Rectal smooth muscle tissue (tissue), 1 donor: ENCODE measurements around the gene GCLC.
"Not testable (repeated sequence)": the region's sequence is repeated elsewhere in the genome, so short reads cannot be mapped to it uniquely, and the experiment has no call there.

ENCODE experiments used
- H3K27ac ChIP-seq: one replicate; pipeline ENCODE4 v1.7.0; 2013; ENCODE audit warnings: low read depth, low read length, inconsistent platforms
- H3K27me3 ChIP-seq: one replicate; pipeline ENCODE4 v1.7.0; 2013; ENCODE audit warnings: low read length; ENCODE audit not compliant: control insufficient read depth, insufficient read depth
- H3K36me3 ChIP-seq: one replicate; pipeline ENCODE4 v1.7.0; 2013; ENCODE audit warnings: low read length; ENCODE audit not compliant: control insufficient read depth, insufficient read depth
- H3K4me1 ChIP-seq: one replicate; pipeline ENCODE4 v1.7.0; 2013; ENCODE audit warnings: low read length; ENCODE audit not compliant: control insufficient read depth, insufficient read depth
- H3K4me3 ChIP-seq: one replicate; pipeline ENCODE4 v1.7.0; 2013; ENCODE audit warnings: low read length
- H3K9ac ChIP-seq: one replicate; pipeline ENCODE4 v1.7.0; 2013; ENCODE audit warnings: low read length

Gene GCLC

GRCh38 chr6:53495506-53496499 is 49.1 kb downstream of the GCLC start:
- no peaks in the 10 kb centered on the region for H3K27me3 ChIP-seq
- H3K27ac ChIP-seq, result no peak overlapping the region
- H3K9ac ChIP-seq, result no peak overlapping the region
- peaks cover 12% of the 10 kb centered on the region for H3K36me3 ChIP-seq
- H3K4me3 ChIP-seq, result no peak overlapping the region
- peaks cover 5% of the 10 kb centered on the region for H3K4me1 ChIP-seq

GRCh38 chr6:53494076-53494475 is 50.8 kb downstream of the GCLC start:
- Histone ChIP-seq H3K4me3 (no peak overlapping the region), H3K4me1 (peaks cover 5% of the 10 kb centered on the region), H3K36me3 (peaks cover 2% of the 10 kb centered on the region), H3K9ac (no peak overlapping the region), H3K27ac (no peak overlapping the region), H3K27me3 (no peaks in the 10 kb centered on the region)

GRCh38 chr6:53493635-53494025 is 51.3 kb downstream of the GCLC start:
- no peak overlapping the region for H3K9ac ChIP-seq
- H3K4me1 ChIP-seq, result peaks cover 5% of the 10 kb centered on the region
- H3K27ac ChIP-seq, result no peak overlapping the region
- H3K4me3 ChIP-seq, result peak overlapping the region; percentile 28
- no peaks in the 10 kb centered on the region for H3K27me3 ChIP-seq
- H3K36me3 ChIP-seq, result no peaks in the 10 kb centered on the region

- Histone ChIP-seq H3K9ac (no peak overlapping the region), H3K27me3 (no peaks in the 10 kb centered on the region), H3K4me1 (peaks cover 5% of the 10 kb centered on the region), H3K36me3 (no peaks in the 10 kb centered on the region), H3K4me3 (peak overlapping the region; percentile 28), H3K27ac (no peak overlapping the region)
Observed at GRCh38 chr6:53492860-53493634, 51.9 kb downstream of the GCLC start.

GRCh38 chr6:53487080-53487479 is 57.8 kb downstream of the GCLC start:
- no peak overlapping the region for H3K27ac ChIP-seq
- H3K36me3 ChIP-seq, result no peaks in the 10 kb centered on the region
- H3K4me1 ChIP-seq, result peaks cover 2% of the 10 kb centered on the region
- H3K27me3 ChIP-seq, result no peaks in the 10 kb centered on the region
- H3K4me3 ChIP-seq, result no peak overlapping the region
- no peak overlapping the region for H3K9ac ChIP-seq

GRCh38 chr6:53486679-53487078 is 58.2 kb downstream of the GCLC start:
- Histone ChIP-seq H3K36me3 (no peaks in the 10 kb centered on the region), H3K27ac (no peak overlapping the region), H3K4me3 (no peak overlapping the region), H3K9ac (no peak overlapping the region), H3K4me1 (peaks cover 2% of the 10 kb centered on the region), H3K27me3 (no peaks in the 10 kb centered on the region)

- Histone ChIP-seq H3K9ac (no peak overlapping the region), H3K27ac (no peak overlapping the region), H3K4me1 (peaks cover 2% of the 10 kb centered on the region), H3K4me3 (no peak overlapping the region), H3K36me3 (no peaks in the 10 kb centered on the region), H3K27me3 (no peaks in the 10 kb centered on the region)
Observed at GRCh38 chr6:53484476-53485280, 60.2 kb downstream of the GCLC start.

GRCh38 chr6:53483423-53484353 is 61.2 kb downstream of the GCLC start:
- H3K36me3 ChIP-seq, result no peaks in the 10 kb centered on the region
- no peaks in the 10 kb centered on the region for H3K27me3 ChIP-seq
- H3K4me3 ChIP-seq, result no peak overlapping the region
- H3K9ac ChIP-seq, result no peak overlapping the region
- peaks cover 2% of the 10 kb centered on the region for H3K4me1 ChIP-seq
- no peak overlapping the region for H3K27ac ChIP-seq

- peaks cover 2% of the 10 kb centered on the region for H3K4me1 ChIP-seq
- no peak overlapping the region for H3K27ac ChIP-seq
- no peak overlapping the region for H3K4me3 ChIP-seq
- no peaks in the 10 kb centered on the region for H3K27me3 ChIP-seq
- no peaks in the 10 kb centered on the region for H3K36me3 ChIP-seq
- H3K9ac ChIP-seq, result no peak overlapping the region
Observed at GRCh38 chr6:53481323-53481722, 63.6 kb downstream of the GCLC start.

GRCh38 chr6:53480774-53481173 is 64.1 kb downstream of the GCLC start:
- H3K27ac ChIP-seq, H3K4me1 ChIP-seq, H3K27me3 ChIP-seq, H3K9ac ChIP-seq, H3K4me3 ChIP-seq, H3K36me3 ChIP-seq: not testable (repeated sequence)

- no peak overlapping the region for H3K4me3 ChIP-seq
- H3K9ac ChIP-seq, result no peak overlapping the region
- H3K27ac ChIP-seq, result no peak overlapping the region
- no peaks in the 10 kb centered on the region for H3K27me3 ChIP-seq
- no peaks in the 10 kb centered on the region for H3K36me3 ChIP-seq
- H3K4me1 ChIP-seq, result peaks cover 2% of the 10 kb centered on the region
Observed at GRCh38 chr6:53479871-53480270, 65.0 kb downstream of the GCLC start.
